Measurements from ENCODE around the gene LSM3. TPM values are rescaled to one million over a fixed set of nuclear protein-coding genes. Genes with fewer than 3 reads are reported as not detected.

The LSM3 gene
- total and polyA plus RNA-seq, 9 of the 15 experiments (the other 6 are each of a cell fraction or from before 2014, with no cell fraction given) = 33.8 to 203 (median 61.2) TPM

GRCh38 chr3:14222900-14223594 lies 44.4 kb downstream of the LSM3 start (continued):
- TF ChIP-seq HOMEZ (CRISPR knock-in tag; IDR thresholded peaks at IDR 0.05) = no peak
- no peak for TF ChIP-seq ZNF780A (CRISPR knock-in tag; IDR thresholded peaks at IDR 0.05)
- TF ChIP-seq ZNF146 (CRISPR knock-in tag; IDR thresholded peaks at IDR 0.05; ENCODE audit: unreplicated experiment) = no peak
- TF ChIP-seq STAT5B (CRISPR knock-in tag; IDR thresholded peaks at IDR 0.05) = no peak
- no peak for TF ChIP-seq NR2F6 (CRISPR knock-in tag; IDR thresholded peaks at IDR 0.05)
- TF ChIP-seq RAD21 (CRISPR knock-in tag; conservative IDR thresholded peaks at IDR 0.05 in 1 of 2, IDR thresholded peaks at IDR 0.05 in 1 of 2) = peak; percentile 12 to 16; a peak in 2 of 4 replicates
- TF ChIP-seq MNT (conservative IDR thresholded peaks at IDR 0.05) = no peak
- no peak for TF ChIP-seq MXI1 (IDR thresholded peaks at IDR 0.05; ENCODE audit: low read depth, low read length)
- TF ChIP-seq IRF1 (CRISPR knock-in tag; IDR thresholded peaks at IDR 0.05; ENCODE audit: borderline replicate concordance) = no peak
- TF ChIP-seq GATAD2A (IDR thresholded peaks at IDR 0.05) = no peak
- TF ChIP-seq ZC3H11A (IDR thresholded peaks at IDR 0.05; ENCODE audit: low read depth, low read length) = no peak
- TF ChIP-seq HDAC3 (IDR thresholded peaks at IDR 0.05; ENCODE audit: borderline replicate concordance, partially characterized antibody) = no peak
- peak; percentile 37; the same call in 1 of the 2 replicates for TF ChIP-seq SMARCC2 (IDR thresholded peaks at IDR 0.05; ENCODE audit: low read depth)
- no peak for TF ChIP-seq ZFP36 (IDR thresholded peaks at IDR 0.05; ENCODE audit: low read depth, low read length, partially characterized antibody)
- no peak for TF ChIP-seq JUN (IDR thresholded peaks at IDR 0.05; ENCODE audit: borderline replicate concordance, low read depth, low read length)
- no peak for TF ChIP-seq JUN (CRISPR knock-in tag; IDR thresholded peaks at IDR 0.05; ENCODE audit: borderline replicate concordance)
- TF ChIP-seq COPS2 (conservative IDR thresholded peaks at IDR 0.05) = no peak
- no peak for TF ChIP-seq JUNB (CRISPR knock-in tag; conservative IDR thresholded peaks at IDR 0.05)
- TF ChIP-seq BMI1 (IDR thresholded peaks at IDR 0.05; ENCODE audit: low read length) = no peak
- no peak for TF ChIP-seq RFX5 (IDR thresholded peaks at IDR 0.05; ENCODE audit: low read depth, low read length)
- TF ChIP-seq FOS (IDR thresholded peaks at IDR 0.05; ENCODE audit: extremely low read depth, insufficient read length) = no peak
- TF ChIP-seq POLR2H (tag; IDR thresholded peaks at IDR 0.05; ENCODE audit: low read depth) = no peak
- TF ChIP-seq GTF2E2 (tag; IDR thresholded peaks at IDR 0.05) = no peak; the same call in 1 of the 2 replicates
- TF ChIP-seq SPI1 (IDR thresholded peaks at IDR 0.05; ENCODE audit: borderline replicate concordance, low read depth, low read length) = peak; percentile 70; the same call in 1 of the 2 replicates
- peak; percentile 44; the same call in 1 of the 2 replicates for TF ChIP-seq JUND (IDR thresholded peaks at IDR 0.05; ENCODE audit: borderline replicate concordance, low read depth, low read length)
- no peak for TF ChIP-seq JUND (tag; IDR thresholded peaks at IDR 0.05; ENCODE audit: borderline replicate concordance, low read depth, low read length)
- TF ChIP-seq ZNF707 (CRISPR knock-in tag; conservative IDR thresholded peaks at IDR 0.05) = 0 out of 2 replicates have a peak, but pooled peaks have one; percentile 11

Measured in K562 (cell line).